AML-193 (cell line): ENCODE data around the gene TRAP1.

ENCODE experiments used
- DNase-seq, 2 experiments: peaks; one replicate each; lab custom pipeline; 2025; lab: John Stamatoyannopoulos, UW

The TRAP1 gene

DNA sequence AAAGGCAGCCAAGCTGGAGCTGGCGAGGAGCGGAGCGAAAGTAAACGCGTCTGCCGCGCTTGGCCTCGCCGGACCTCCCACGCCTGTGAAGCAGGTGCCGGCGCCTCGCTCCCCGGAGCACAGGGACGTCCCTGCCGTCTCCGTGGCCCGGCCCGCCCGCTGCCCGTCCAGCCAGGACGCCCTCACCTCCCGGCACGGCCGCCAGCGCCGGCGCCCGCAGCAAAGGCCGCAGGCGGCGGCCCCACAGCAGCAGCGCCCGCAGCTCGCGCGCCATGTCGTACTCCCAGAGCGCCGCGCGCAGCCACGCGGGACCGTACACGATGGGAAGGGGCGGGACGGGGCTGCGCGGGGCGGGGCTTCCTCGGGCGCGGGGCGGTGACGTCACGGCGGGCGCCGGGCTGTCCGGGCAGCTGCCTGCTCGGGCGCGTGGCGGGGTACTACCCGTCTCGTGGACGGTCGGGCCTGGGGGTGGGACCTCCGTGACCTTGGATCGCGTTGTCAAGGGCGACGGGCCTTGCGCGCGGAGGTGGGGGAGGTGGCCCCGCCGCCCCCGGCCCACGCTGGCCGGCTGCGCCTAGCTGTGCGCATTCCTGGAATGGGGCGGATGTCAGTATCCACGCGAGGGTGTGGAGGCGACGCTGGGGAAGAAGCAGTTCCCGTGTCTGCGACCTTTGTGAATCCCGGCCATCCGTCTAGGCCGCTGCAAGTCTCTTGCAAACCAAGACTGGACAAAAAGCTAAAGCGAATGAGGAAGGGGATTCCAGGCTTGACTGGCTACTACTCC, at the start of gene TRAP1:
Gene TRAP1, minus strand, starts transcription at position 290 of the 784 bp plus-strand sequence. Its CDS starts 16 bp downstream, at position 274.
- peak; percentile 63 to 79 for DNase-seq

DNA sequence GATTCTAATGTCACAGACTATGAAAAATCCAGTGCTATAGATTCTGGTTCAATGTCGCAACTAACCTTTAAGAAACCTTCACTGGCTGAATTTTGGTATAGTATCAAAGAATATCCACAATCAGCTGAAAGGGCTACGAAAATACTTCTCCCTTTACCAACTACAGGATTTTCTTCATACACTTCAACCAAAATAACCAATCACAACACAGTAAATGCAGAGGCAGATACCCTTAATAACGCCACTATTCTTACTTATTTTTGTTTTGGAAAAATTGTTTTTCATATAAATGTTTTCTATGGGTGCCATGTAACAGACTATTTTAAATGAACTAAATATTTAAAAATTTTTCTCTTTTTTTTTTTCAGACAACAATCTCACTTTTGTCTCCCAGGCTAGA, 48.9 kb upstream of the TRAP1 start:
- DNase-seq, result no peak

DNA sequence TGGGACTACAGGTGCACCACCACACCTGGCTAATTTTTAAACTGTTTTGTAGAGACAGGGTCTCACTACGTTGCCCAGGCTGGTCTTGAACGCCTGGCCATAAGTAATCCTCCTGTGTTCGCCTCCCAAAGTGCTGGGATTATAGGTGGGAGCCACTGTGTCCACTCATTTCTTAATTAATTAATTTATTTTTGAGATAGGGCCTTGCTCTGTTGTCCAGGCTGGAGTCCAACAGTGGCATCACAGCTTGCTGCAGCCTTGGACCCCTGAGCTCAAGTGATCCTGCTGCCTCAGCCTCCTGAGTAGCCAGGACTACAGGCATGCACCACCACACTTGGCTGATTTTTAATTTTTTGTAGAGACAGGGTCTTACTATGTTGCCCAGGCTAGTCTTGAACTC, 47.1 kb upstream of the TRAP1 start:
- DNase-seq, result no peak

DNA sequence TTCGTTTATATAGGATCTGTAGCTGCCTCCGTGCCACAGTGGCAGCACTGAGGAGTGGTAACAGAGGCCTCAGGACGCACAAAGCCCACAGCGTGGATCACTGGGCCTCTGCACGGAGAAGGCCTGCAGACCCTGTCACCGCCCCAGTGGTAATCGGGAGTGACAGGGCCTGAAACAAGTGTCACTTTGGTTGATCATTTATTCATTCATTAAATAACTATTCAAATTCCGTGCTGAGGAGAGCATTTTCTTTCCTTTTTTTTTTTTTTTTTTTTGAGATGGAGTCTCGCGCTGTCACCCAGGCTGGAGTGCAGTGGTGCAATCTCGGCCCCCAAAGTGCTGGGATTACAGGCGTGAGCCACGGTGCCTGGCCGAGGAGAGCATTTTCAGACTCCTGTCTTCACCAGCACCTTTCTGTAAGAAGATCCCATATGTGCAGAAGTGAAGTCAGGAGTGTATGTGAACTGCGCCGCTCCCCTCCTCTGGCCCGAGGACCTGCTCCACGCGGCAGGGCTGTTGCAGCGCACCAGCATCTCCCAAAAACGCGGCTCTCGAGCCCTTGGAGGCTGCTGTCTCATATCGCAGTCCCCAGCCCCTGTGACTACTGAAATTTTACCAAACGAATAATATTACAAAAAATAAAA, 44.9 kb upstream of the TRAP1 start:
- DNase-seq, result no peak

DNA sequence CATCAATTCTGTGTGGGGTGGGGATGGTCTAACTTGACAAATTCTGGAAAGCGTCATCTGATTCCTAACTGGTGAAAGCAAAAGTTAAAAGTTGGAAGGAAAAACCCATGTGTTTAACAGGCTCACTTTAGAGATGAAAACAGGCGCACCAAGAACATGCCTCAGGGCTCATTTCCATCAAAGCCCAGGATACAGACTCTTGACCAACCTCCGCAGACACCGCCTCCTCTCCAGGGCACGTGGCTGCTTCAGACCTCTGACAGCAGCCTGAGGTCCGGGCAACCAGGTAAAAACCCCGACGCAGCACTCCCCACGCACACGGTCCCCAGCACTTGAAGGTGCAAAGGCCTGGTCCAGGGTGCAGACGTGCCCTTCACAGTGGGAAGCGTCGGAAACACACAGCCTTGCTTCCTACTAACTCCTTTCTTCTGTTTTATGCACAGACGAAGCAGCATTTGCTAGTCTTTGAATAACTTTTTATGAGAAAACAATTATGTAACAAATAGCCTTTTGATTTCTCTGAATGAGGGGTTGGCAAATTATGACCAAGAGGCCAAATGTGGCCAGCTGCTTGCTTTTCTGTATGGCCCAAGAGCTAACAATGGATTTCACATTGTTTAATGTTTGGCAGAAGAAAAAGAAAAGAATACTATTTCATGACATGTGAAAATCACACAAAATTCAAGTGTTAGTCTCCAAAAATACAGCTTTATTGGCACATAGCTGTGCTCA, 44.2 kb upstream of the TRAP1 start:
- no peak for DNase-seq

DNA sequence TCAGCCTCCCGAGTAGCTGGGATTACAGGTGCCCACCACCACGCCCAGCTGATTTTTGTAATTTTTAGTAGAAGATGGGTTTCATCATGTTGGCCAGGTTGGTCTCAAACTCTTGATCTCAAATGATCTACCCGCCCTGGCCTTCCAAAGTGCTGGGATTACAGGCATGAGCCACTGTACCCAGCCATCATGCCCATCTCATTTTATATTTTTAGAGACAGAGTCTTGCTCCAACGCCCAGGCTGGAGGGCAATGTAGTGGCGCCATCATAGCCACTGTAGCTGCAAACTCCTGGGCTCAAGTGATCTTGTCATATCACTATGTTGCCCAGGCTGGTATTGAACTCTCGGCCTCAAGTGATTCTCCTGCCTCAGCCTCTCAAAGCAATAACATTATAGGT, 43.2 kb upstream of the TRAP1 start:
- DNase-seq, result no peak

DNA sequence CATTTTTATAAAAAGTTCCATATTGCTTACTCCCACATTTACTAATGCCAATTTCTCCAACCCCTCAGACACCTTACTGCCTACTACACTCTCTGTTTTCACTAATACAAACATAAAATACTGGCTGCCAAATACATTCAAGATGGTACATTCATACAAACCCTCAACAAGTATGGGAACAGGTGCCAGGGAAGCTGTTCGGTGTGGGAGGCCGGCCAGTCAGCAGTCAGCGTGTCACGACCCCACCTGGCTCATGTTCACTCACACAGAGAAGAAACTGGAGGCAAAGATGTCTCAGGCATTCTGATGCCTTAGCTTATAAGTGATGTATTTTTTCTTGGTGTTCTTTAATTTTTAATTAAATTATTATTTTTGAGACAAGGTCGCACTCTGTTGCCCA, 42.4 kb upstream of the TRAP1 start:
- no peak for DNase-seq

DNA sequence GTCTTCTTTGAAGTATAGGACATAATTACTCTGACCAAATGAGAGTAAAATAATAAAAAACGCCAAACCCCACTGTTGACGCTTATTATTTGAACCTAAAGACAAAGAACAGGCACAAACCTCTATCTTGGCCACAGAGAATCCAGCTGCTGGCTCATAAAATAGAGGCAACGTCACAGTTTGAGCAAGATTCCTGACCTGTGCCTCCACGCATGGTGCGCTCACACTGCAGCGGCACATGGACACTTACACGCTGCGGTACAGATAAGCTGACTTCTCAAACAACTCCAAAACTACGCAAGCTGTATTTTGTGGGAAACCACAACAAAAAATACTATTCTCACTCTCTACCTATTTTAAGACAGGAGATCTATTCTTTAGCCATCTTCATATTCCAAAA, 38.8 kb upstream of the TRAP1 start:
- DNase-seq, result no peak

DNA sequence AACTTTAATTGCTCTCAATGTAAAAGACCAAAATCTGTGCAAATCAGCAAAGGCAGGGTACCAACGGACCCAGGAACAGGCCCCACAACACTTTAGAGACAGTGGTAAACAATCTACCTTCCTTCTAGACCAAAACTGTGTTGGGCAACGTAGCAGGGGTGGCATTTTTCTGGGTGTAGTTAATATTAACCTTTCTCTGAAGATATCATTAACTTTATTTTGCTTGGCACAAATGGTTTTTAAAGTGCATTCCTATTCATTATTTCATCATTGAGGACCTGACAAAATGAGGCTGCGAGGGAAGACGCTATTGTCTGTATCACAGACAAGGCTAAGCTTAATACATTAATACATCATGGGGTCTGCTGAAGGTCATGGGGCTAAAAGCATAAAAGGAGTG, 37.9 kb upstream of the TRAP1 start:
- no peak for DNase-seq

DNA sequence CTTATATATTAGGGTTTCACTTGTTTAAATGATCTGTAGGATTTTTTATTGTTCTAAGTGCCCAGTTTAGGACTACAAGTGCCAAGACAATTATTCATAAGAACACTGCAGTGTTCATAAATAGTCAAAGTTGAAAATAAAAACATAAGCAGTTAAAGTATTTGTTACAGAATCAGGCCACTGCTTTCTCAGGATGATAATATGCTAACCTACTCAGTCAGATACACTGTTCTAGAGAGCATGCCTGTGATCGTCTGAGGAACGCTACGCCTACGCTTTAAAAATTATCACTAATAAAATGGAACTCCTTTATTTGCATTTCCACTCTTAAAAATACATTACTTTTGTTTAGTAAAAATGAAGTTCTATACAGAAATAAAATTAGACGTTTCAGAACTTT, 37.4 kb upstream of the TRAP1 start:
- no peak for DNase-seq

DNA sequence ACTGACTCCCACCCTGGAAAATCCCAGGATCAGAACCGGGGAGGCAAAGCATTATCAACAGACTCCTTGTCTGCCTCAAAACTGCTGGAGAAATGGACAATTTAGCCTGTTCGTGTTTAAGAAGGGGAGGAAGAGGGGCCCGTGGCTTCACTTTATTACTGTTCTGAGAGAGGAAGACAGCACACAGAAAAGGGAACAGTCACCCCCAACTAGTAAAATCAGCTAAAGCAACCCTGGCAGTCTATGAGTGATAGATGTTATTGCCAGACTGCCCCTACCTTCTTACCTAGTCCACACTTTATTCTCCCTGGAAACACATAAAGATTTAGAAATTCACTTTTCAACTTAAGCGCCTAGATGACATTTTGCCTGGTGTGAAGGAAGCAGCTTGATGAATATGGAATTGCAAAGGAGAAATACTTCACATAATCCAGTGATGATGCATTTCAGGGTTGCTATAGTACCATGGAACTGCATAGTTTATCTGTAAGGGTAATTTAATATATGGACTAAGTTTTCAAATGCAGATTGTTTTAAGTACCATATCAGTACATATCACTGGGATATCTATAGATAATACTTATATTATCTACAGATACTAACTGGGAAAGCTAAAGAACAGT, 36.9 kb upstream of the TRAP1 start:
- DNase-seq, result no peak

DNA sequence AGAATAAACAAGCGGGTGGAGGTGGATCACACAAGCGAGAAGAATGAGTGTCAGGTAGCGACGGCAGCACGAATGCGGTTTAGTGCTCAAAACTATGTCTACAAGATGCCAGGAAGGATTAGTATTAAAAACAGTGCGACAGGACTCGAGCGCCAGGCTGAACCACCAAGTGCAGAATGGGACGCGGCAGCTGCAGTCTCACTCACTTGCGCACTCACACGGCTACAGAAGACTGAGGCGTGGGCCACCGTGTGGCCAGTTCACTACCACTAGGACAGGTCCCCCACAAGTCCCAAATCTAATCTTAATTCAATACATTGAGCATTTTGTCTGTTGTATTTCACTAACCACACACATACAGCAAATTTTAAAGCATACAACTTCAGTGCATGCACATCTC, 35.7 kb upstream of the TRAP1 start:
- no peak for DNase-seq

DNA sequence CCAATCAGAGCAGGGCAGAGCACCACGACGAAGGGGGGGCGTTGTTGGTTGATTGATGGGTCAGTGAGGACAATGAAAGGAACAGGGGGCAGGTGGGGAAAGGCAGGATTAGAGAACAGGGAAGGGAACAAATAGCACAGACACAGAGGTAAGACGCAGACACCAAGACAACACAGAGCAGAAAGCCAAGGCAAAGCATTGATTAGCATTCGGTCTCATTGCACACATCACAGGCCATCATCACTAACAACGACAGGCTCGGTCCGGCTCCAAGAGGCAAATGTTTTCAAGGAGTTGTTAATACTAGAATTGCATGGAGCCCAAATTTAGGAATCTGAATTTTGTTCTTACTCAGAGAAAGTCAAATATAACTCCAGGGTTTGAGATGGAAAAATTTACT, 34.6 kb upstream of the TRAP1 start:
- no peak for DNase-seq

DNA sequence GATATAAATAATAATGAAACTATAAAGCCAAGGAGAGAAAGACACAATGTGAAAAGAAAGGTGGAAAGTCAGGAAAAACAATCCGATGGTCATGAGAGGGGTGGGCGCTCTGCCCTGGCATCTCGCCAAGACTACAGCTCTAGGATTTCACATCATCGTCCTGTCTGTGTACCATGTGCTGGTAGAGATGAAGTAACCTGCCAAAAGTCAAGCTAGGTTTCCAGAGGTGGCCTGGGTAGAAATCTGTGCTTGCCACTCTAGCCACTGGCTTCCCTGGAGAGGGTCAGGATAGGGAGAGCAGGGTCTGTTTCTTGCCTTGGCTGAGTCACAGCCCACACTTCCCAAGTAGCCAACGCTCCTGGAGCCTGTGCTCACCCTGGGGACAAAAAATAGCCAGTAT, 31.0 kb upstream of the TRAP1 start:
- no peak for DNase-seq

DNA sequence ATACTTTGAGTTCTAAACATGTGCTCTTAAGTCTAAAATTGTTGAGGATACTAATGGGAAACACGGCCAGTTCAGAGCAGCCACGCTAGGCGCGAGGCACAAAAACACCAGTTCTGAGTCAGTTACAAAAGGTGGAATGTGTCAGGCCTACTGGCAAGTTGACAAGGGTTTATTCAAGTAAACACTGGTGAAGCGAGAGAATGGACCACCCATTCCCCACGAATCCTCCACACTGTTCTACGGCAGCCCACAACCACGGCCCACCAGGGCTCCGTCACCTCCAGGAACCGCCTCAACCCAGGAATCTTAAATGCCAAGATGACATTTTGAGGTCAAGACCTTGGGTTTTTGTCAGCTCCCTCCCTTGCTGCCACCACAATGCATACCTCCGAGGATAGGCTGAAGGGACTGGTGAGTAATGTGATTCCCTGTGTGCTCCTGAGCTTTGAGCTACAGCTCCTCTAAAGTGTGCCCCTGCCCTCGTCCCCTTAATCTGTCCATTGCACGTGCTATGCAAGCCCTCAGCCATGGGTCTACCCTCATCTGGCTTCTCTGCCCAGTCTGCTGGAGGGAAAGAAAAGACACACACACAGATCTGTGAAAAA, 28.5 kb upstream of the TRAP1 start:
- no peak for DNase-seq

DNA sequence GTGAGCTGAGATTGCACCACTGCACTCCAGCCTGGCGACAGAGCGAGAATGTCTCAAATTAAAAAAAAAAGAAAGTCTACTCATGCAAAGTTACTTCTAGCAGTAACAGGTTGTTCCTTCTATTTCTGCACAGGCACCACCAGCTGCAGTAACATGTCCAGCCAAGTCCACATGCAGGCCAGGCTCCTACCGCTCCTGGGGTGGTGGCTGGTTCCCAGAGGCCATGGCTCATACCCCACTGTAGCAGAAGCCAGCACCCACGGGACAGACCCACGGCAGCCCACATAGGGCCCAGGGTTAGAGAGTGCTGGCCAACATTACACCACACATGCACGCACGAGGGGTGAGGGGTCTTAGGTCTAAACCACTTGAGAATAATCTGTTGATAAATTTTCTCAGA, 26.7 kb upstream of the TRAP1 start:
- DNase-seq, result no peak

DNA sequence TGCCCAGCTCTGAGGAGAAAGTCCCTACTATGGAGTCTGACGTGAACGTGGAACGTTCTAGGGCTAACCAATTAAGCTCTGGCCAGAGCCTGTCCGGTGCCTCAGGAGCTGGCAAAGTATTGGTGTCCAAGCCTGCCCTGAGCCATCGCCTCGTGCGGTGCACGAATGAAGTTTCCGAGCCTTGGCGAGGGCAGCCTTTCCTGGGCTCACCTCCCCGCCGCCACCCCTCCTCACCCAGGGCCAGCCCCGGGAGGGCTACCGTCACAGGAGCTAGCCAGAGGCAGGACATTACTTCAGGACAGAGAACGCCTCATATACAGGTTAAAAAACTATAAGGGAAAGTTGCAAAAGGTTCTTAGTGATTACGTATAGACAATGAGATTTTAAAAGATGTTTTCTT, 23.6 kb upstream of the TRAP1 start:
- DNase-seq, result no peak

DNA sequence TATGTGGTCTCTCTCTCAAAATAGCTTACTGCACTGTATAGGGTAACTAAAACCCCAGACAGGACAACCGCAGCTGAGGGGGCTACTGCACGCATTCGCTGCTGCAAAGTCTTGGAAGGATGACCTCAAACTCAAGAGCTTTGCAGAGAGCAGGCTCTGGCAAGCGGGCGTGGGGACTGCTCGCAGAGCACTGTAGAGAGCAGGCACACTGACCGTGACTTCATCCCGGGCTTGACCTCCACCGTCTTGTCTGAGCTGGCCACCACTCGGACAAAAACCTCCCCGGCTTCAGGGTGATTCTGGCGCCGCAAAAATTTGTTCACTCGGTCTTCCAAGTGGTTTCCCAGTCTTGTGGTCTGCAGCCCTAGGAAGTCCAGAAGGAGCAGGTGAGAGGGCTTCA, 22.9 kb upstream of the TRAP1 start:
- DNase-seq, result no peak

DNA sequence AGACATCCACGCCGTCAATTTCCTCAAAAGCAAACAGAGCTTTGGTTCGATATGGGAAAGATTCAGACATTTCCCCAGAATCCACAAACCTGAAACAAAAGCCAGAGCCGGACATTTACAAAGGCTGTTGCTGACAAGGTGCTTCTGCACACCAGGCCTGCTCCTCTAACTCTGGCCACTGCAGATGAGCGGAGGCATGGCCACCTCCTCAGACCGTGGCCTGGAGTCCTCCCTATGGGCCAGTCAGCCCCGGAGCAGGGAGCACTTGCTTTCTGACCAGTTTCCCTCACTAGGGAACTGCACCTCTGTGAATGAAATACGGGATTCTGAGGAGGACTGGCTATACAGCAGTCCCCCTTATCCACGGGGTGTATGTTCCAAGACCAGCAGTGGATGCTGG, 22.3 kb upstream of the TRAP1 start:
- no peak for DNase-seq

DNA sequence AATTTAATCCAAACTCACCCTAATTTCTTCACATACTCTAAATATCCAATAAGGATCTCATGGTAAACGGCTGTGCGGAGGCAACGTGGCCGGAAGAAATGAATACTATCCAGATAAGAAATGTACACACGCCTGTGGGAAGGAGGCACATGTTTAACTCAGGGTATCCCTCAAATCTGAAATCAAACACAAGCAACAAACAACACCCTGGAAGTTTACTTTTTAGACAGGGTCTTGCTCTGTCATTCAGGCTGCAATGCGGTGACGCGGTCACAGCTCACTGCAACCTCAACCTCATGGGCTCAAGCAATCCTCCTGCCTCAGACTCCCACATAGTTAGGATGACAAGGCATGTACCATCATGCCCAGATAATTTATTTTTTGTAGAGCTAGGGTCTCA, 21.2 kb upstream of the TRAP1 start:
- no peak for DNase-seq

DNA sequence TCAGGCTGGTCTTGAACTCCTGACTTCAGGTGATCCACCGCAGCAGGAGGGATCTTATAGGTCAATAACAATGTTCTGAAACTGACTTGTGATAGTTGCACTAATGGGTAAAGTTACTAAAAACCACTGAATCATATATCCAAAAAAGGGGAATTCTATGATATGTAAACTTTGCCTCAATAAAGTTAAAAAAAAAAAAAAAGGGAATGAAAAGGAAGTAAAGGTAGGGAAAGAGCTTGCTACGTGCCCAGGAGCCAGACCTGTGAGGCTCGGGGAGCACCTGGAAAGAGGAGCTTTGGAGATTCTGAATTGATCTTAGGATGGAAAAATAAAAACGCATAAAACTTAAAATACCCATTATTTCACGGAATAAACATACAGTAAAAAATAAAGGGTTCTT, 20.8 kb upstream of the TRAP1 start:
- DNase-seq, result no peak

DNA sequence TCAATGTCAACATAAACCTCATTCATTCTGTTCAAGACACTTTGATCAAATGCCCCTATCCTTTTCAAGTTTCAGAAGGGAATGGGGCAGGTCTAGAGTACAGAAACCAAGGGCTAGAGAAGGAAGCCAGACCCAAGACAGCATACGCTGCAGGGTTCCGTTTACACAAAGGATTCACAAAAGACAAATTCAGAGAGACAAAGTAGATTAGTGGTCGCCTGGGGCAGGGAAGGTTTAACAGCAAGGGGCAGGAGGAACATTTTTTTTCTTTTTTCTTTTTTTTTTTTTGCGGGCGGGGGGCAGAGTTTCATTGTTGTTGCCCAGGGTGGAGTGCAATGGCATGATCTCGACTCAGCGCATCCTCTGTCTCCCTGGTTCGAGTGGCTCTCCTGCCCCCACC, 19.9 kb upstream of the TRAP1 start:
- DNase-seq, result no peak
